GM23338 (cell line): ENCODE data around the gene TAOK3. TPM values are rescaled to one million over a fixed set of nuclear protein-coding genes. Genes with fewer than 3 reads are reported as not detected.
"Not testable (repeated sequence)": the region's sequence is repeated elsewhere in the genome, so short reads cannot be mapped to it uniquely, and the experiment has no call there.

Experiments
- ATAC-seq: fragments of 200-7000 bp; cut with Tn5 transposase; 3 replicates; pipeline ENCODE4 v1.9.1; 2020
- DNase-seq: peaks from one replicate; pipeline ENCODE4 v3.0.0-alpha.2; 2015; ENCODE audit warnings: low spot score
- H2AFZ ChIP-seq: fragments of 200-600 bp; sonication (generic); 2 replicates; pipeline ENCODE4 v1.8.0; 2016; ENCODE audit warnings: antibody characterized with exemption, mild to moderate bottlenecking, moderate library complexity
- H3F3A ChIP-seq: fragments of 200-600 bp; sonication (generic); replicated peaks from 2 replicates; pipeline ENCODE4 v1.8.0; 2017; ENCODE audit warnings: antibody characterized with exemption, mixed run types, low read depth
- H3K27ac ChIP-seq: fragments of 200-600 bp; sonication (generic); 2 replicates; pipeline ENCODE4 v1.6.1; 2016; ENCODE audit warnings: low read depth
- H3K27me3 ChIP-seq: fragments of 200-600 bp; sonication (generic); 2 replicates; pipeline ENCODE4 v1.8.0; 2016; ENCODE audit warnings: mild to moderate bottlenecking, mixed run types, moderate library complexity; ENCODE audit not compliant: insufficient read depth
- H3K36me3 ChIP-seq: fragments of 200-600 bp; sonication (generic); 2 replicates; pipeline ENCODE4 v1.8.0; 2016; ENCODE audit warnings: mild to moderate bottlenecking; ENCODE audit not compliant: insufficient read depth
- H3K4me1 ChIP-seq: fragments of 200-600 bp; sonication (generic); 2 replicates; pipeline ENCODE4 v1.8.0; 2016; ENCODE audit warnings: mild to moderate bottlenecking, moderate library complexity; ENCODE audit not compliant: insufficient read depth
- H3K4me2 ChIP-seq: fragments of 200-600 bp; sonication (generic); 2 replicates; pipeline ENCODE4 v1.7.1; 2017; ENCODE audit warnings: mixed run types
- H3K4me3 ChIP-seq: fragments of 200-600 bp; sonication (generic); 2 replicates; pipeline ENCODE4 v1.6.1; 2016; ENCODE audit warnings: mixed run types
- H3K79me2 ChIP-seq: fragments of 200-600 bp; sonication (generic); replicated peaks from 2 replicates; pipeline ENCODE4 v1.8.0; 2017; ENCODE audit warnings: mild to moderate bottlenecking; ENCODE audit not compliant: insufficient read depth
- H3K9me2 ChIP-seq: fragments of 200-600 bp; sonication (generic); 2 replicates; pipeline ENCODE4 v1.8.0; 2017; ENCODE audit not compliant: insufficient read depth
- H4K20me1 ChIP-seq: fragments of 200-600 bp; sonication (generic); replicated peaks from 2 replicates; pipeline ENCODE4 v1.8.0; 2017; ENCODE audit warnings: mild to moderate bottlenecking; ENCODE audit not compliant: insufficient read depth
- H3K27ac Mint-ChIP-seq: 2 replicates; pipeline ENCODE4 v1.8.0; 2020; ENCODE audit warnings: inconsistent platforms, mild to moderate bottlenecking, moderate library complexity, mixed read lengths
- H3K27me3 Mint-ChIP-seq: 3 replicates; pipeline ENCODE4 v1.8.0; 2022; ENCODE audit warnings: low read depth, mild to moderate bottlenecking, moderate library complexity, mixed read lengths, inconsistent platforms; ENCODE audit not compliant: insufficient read depth, poor library complexity
- H3K36me3 Mint-ChIP-seq: 3 replicates; pipeline ENCODE4 v1.8.0; 2021; ENCODE audit warnings: low read depth, mild to moderate bottlenecking, inconsistent platforms, moderate library complexity, mixed read lengths
- H3K4me1 Mint-ChIP-seq: 3 replicates; pipeline ENCODE4 v1.8.0; 2020; ENCODE audit warnings: mild to moderate bottlenecking, inconsistent platforms, mixed read lengths
- H3K4me3 Mint-ChIP-seq: 3 replicates; pipeline ENCODE4 v1.8.0; 2021; ENCODE audit warnings: moderate library complexity, mild to moderate bottlenecking, inconsistent platforms, mixed read lengths
- H3K9me3 Mint-ChIP-seq: 3 replicates; pipeline ENCODE4 v1.8.0; 2020; ENCODE audit warnings: moderate library complexity, mild to moderate bottlenecking, inconsistent platforms, mixed read lengths
- ETS1 ChIP-seq: IDR thresholded peaks from 2 replicates; pipeline ENCODE4 v1.6.1; 2016; ENCODE audit warnings: antibody characterized with exemption
- EZH2 ChIP-seq: fragments of 200-600 bp; sonication (generic); IDR thresholded peaks from one replicate; pipeline ENCODE4 v1.8.0; 2017; ENCODE audit warnings: antibody characterized with exemption, mild to moderate bottlenecking, low read depth; ENCODE audit not compliant: unreplicated experiment
- EZH2phosphoT487 ChIP-seq: fragments of 200-600 bp; sonication (generic); IDR thresholded peaks from one replicate; pipeline ENCODE4 v1.8.1; 2018; ENCODE audit warnings: antibody characterized with exemption; ENCODE audit not compliant: unreplicated experiment
- JUNB ChIP-seq: IDR thresholded peaks from one replicate; pipeline ENCODE4 v1.6.1; 2016; ENCODE audit warnings: antibody characterized with exemption; ENCODE audit not compliant: unreplicated experiment
- NANOG ChIP-seq: IDR thresholded peaks from 2 replicates; pipeline ENCODE4 v1.6.1; 2016; ENCODE audit warnings: antibody characterized with exemption, borderline replicate concordance
- POLR2AphosphoS5 ChIP-seq: IDR thresholded peaks from 2 replicates; pipeline ENCODE4 v1.6.1; 2016; ENCODE audit warnings: antibody characterized with exemption, low read depth
- STAT1 ChIP-seq: IDR thresholded peaks from one replicate; pipeline ENCODE4 v1.6.1; 2016; ENCODE audit warnings: antibody characterized with exemption; ENCODE audit not compliant: unreplicated experiment
- ZNF114 ChIP-seq: fragments of 250-450 bp; sonication (Bioruptor Pico); IDR thresholded peaks from 2 replicates; pipeline ENCODE4 v1.5.0; 2020; ENCODE audit warnings: mild to moderate bottlenecking, moderate library complexity
- ZNF331 ChIP-seq: fragments of 250-450 bp; sonication (Bioruptor Pico); IDR thresholded peaks from 2 replicates; pipeline ENCODE4 v1.5.0; 2020; ENCODE audit warnings: low read depth, mild to moderate bottlenecking, moderate library complexity
- polyA plus RNA-seq: library from polyadenylated mRNA; unstranded; fragments of >200 nt; fragmentation: Nextera tagmentation; extraction: Ambion mirVana; gene quantifications from 2 replicates; pipeline ENCODE4 v1.2.1, GENCODE V29; 2016
- total RNA-seq: library from RNA; depleted of rRNA; stranded (reverse); fragments of >200 nt; shearing (Covaris generic); gene quantifications from 2 replicates; pipeline ENCODE4 v1.2.3, GENCODE V29; 2014
- TF ChIP-seq, protein P1 (sequence below), 2 experiments: fragments of 200-600 bp in 1 of 2; sonication (generic) in 1 of 2; conservative IDR thresholded peaks; 2 replicates each; pipeline versions ENCODE4 v1.5.1 to v1.6.1; 2016 to 2017; ENCODE audit warnings: antibody characterized with exemption in 2 of 2, low read depth in 2 of 2, mild to moderate bottlenecking in 2 of 2, moderate library complexity in 1 of 2

TAOK3 gene
- total and polyA plus RNA-seq, 2 experiments from 2014 or later = 7.6 to 20.4 TPM

- Histone ChIP-seq H3K27ac (no peak overlapping the region), H2AFZ (no peak overlapping the region), H3K36me3 (no peaks in the 10 kb centered on the region), H4K20me1 (no peaks in the 10 kb centered on the region), H3K4me2 (no peak overlapping the region), H3K4me3 (no peak overlapping the region), H3K4me1 (no peaks in the 10 kb centered on the region), H3K79me2 (no peaks in the 10 kb centered on the region), H3K27me3 (no peaks in the 10 kb centered on the region), H3K9me2 (no peaks in the 10 kb centered on the region), H3F3A (no peaks in the 10 kb centered on the region)
- H3K27me3 Mint-ChIP-seq = no peaks in the 10 kb centered on the region
- no peaks in the 10 kb centered on the region for H3K9me3 Mint-ChIP-seq
- H3K27ac Mint-ChIP-seq = no peak overlapping the region
- H3K36me3 Mint-ChIP-seq = no peaks in the 10 kb centered on the region
- no peak for TF ChIP-seq ZNF114 (CRISPR knock-in tag)
- no peak for TF ChIP-seq NANOG
- TF ChIP-seq ZNF331 (CRISPR knock-in tag) = no peak
- no peak for TF ChIP-seq EZH2phosphoT487
- no peak for TF ChIP-seq STAT1
- TF ChIP-seq, protein P1, sequence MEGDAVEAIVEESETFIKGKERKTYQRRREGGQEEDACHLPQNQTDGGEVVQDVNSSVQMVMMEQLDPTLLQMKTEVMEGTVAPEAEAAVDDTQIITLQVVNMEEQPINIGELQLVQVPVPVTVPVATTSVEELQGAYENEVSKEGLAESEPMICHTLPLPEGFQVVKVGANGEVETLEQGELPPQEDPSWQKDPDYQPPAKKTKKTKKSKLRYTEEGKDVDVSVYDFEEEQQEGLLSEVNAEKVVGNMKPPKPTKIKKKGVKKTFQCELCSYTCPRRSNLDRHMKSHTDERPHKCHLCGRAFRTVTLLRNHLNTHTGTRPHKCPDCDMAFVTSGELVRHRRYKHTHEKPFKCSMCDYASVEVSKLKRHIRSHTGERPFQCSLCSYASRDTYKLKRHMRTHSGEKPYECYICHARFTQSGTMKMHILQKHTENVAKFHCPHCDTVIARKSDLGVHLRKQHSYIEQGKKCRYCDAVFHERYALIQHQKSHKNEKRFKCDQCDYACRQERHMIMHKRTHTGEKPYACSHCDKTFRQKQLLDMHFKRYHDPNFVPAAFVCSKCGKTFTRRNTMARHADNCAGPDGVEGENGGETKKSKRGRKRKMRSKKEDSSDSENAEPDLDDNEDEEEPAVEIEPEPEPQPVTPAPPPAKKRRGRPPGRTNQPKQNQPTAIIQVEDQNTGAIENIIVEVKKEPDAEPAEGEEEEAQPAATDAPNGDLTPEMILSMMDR (conservative IDR thresholded peaks at IDR 0.05; ENCODE audit: low read depth in 2 of 2) = no peak
- TF ChIP-seq EZH2 = no peak
- no peak for TF ChIP-seq ETS1
- H3K4me1 Mint-ChIP-seq = no peaks in the 10 kb centered on the region
- H3K4me3 Mint-ChIP-seq = no peak overlapping the region
- ATAC-seq (no peak), DNase-seq (no peak)
These were observed 123.2 kb downstream of the TAOK3 start for GRCh38 chr12:118249547-118249946.

GRCh38 chr12:118245886-118246285 is 126.8 kb downstream of the TAOK3 start:
- not testable (repeated sequence) for H3K79me2 ChIP-seq, H3K9me3 Mint-ChIP-seq, H3K4me2 ChIP-seq, H3K9me2 ChIP-seq, DNase-seq, H2AFZ ChIP-seq, H3K4me3 ChIP-seq, H3F3A ChIP-seq, H3K36me3 ChIP-seq, H3K27ac ChIP-seq, H3K36me3 Mint-ChIP-seq, H4K20me1 ChIP-seq, ATAC-seq, H3K4me1 Mint-ChIP-seq, H3K27me3 ChIP-seq, H3K4me3 Mint-ChIP-seq, H3K4me1 ChIP-seq, H3K27me3 Mint-ChIP-seq, H3K27ac Mint-ChIP-seq

DNA sequence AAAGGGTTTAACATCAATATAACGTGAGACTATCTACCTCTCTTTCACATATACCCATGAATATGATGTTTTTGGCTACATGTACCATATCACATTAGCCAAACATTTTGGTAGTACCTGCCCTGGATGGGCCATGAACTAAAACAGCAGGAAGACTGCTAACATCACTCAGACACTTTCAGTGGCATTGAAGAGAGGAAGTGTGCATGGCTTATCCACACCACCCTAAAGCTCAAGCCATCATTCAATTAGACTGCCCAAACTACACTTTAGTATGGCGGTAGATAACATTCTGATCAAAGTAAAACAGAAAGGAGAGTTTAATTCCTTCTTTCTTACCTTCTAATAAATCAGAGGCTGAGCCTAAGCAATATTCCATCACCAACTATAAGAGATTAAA is 133.8 kb downstream of the TAOK3 start:
- DNase-seq (no peak), ATAC-seq (no peak)
- Mint-ChIP-seq H3K27ac (no peak overlapping the region), H3K4me3 (no peak overlapping the region), H3K36me3 (no peaks in the 10 kb centered on the region), H3K27me3 (peaks cover 5% of the 10 kb centered on the region), H3K4me1 (no peaks in the 10 kb centered on the region), H3K9me3 (no peaks in the 10 kb centered on the region)
- H3K79me2 ChIP-seq = no peaks in the 10 kb centered on the region
- H3K4me2 ChIP-seq = no peak overlapping the region
- H3F3A ChIP-seq = no peaks in the 10 kb centered on the region
- no peak overlapping the region for H3K4me3 ChIP-seq
- TF ChIP-seq STAT1 = no peak
- TF ChIP-seq POLR2AphosphoS5 = no peak
- TF ChIP-seq ZNF331 (CRISPR knock-in tag) = no peak
- TF ChIP-seq ETS1 = no peak
- TF ChIP-seq EZH2 = no peak
- no peak for TF ChIP-seq JUNB
- TF ChIP-seq ZNF114 (CRISPR knock-in tag) = no peak
- H3K4me1 ChIP-seq = no peaks in the 10 kb centered on the region
- no peaks in the 10 kb centered on the region for H4K20me1 ChIP-seq
- H3K36me3 ChIP-seq = no peaks in the 10 kb centered on the region
- H2AFZ ChIP-seq = no peak overlapping the region
- H3K27me3 ChIP-seq = no peaks in the 10 kb centered on the region
- H3K27ac ChIP-seq = no peak overlapping the region
- H3K9me2 ChIP-seq = no peaks in the 10 kb centered on the region
